Thyroid gland (tissue), 4 donors: ENCODE data around the gene DLX1.

ENCODE experiments used
- POLR2A ChIP-seq, 2 donors: fragments of 450-650 bp; IDR thresholded peaks; one replicate each; pipeline ENCODE4 v1.6.1; 2017; ENCODE audit warnings: antibody characterized with exemption in 2 of 2, mild to moderate bottlenecking in 2 of 2, moderate library complexity in 1 of 2
- TF ChIP-seq, protein P1 (sequence below), 6 experiments: fragments of 200-600 bp in 3 of 6; fragments of 450-650 bp in 3 of 6; sonication (generic) in 3 of 6; IDR thresholded peaks; one replicate each; pipeline ENCODE4 v1.5.1; 2016 to 2019; ENCODE audit warnings: antibody characterized with exemption in 6 of 6, mild to moderate bottlenecking in 2 of 6, inconsistent platforms in 1 of 6, moderate library complexity in 1 of 6

DNA sequence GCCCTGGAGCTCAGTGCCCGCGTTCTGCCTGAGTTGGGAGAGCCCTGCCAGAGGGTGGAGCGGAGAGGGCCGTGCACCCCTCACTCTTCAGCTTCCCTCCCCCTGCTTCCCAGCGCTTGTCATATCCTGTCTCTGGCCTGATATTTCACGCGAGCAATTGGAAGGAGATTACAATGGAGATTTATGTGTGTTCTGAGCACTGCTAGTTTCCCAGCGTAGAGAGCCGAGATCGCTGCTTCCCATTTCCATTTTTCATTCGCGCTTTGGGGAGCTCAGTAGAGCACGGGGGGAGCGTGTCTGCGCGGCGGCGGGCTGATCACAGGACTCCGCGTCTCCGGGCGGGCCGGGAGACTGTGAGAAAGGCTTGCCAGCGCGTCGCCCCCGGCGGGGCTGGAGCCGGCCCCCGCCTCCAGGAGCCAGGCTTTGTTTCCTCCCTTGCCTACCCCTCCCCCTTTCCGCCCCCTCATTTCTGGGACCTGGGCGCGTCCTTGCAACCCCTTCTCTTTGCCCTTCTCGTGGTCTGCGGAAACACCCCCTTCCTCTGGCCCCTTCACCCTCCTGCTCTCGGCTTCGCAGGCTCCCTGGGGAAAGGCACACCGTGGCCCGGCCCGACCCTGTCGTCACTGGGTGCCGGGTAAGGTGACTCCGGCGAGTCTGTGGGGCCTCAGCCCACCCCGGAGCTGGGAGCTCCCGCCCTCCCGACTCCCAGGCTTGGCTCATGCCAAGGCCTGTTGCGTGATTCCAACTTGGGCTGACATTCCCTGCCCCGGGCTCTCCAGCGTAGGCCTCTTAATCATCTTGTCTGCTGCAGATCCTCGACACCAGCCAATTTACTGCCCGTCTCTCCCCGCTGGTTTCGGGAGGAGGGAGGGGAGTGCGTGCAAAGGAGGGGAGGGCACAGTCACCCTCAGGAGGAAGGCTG, 11.6 kb downstream of the DLX1 start:
- TF ChIP-seq, protein P1, sequence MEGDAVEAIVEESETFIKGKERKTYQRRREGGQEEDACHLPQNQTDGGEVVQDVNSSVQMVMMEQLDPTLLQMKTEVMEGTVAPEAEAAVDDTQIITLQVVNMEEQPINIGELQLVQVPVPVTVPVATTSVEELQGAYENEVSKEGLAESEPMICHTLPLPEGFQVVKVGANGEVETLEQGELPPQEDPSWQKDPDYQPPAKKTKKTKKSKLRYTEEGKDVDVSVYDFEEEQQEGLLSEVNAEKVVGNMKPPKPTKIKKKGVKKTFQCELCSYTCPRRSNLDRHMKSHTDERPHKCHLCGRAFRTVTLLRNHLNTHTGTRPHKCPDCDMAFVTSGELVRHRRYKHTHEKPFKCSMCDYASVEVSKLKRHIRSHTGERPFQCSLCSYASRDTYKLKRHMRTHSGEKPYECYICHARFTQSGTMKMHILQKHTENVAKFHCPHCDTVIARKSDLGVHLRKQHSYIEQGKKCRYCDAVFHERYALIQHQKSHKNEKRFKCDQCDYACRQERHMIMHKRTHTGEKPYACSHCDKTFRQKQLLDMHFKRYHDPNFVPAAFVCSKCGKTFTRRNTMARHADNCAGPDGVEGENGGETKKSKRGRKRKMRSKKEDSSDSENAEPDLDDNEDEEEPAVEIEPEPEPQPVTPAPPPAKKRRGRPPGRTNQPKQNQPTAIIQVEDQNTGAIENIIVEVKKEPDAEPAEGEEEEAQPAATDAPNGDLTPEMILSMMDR (IDR thresholded peaks at IDR 0.05) = no peak
- no peak for TF ChIP-seq POLR2A (IDR thresholded peaks at IDR 0.05)
